Stimulated activated naive CD8-positive, alpha-beta T cell treated with anti-CD3 and anti-CD28 coated beads, Interleukin-15, amount 100 ng/mL, for 72 hours (primary cell): ENCODE measurements around the gene KLK12.
A peak's percentile ranks its signal among the peaks of the same experiment; 100 is the strongest.

Experiments used
- ATAC-seq: fragments of 150-1000 bp; cut with Tn5 transposase; 2 replicates; pipeline ENCODE4 v1.10.0; 2021; ENCODE audit warnings: mild to moderate bottlenecking, moderate library complexity
- DNase-seq, 2 donors: peaks; one replicate each; pipeline ENCODE4 v3.0.0; 2021 to 2022
- H3K27ac Mint-ChIP-seq, 2 donors: one replicate each; pipeline ENCODE4 v1.8.0; 2022; ENCODE audit warnings: mild to moderate bottlenecking in 2 of 2, mixed read lengths in 2 of 2, moderate library complexity in 2 of 2
- H3K27me3 Mint-ChIP-seq: one replicate; pipeline ENCODE4 v1.8.0; 2022; ENCODE audit warnings: mixed read lengths
- H3K4me1 Mint-ChIP-seq: one replicate; pipeline ENCODE4 v1.8.0; 2022; ENCODE audit warnings: mild to moderate bottlenecking, mixed read lengths
- H3K4me3 Mint-ChIP-seq, 2 donors: one replicate each; pipeline ENCODE4 v1.8.0; 2022; ENCODE audit warnings: mild to moderate bottlenecking in 2 of 2, mixed read lengths in 2 of 2, moderate library complexity in 1 of 2
- H3K9me3 Mint-ChIP-seq, 2 donors: one replicate each; pipeline ENCODE4 v1.8.0; 2022; ENCODE audit warnings: mixed read lengths in 2 of 2

KLK12 gene

DNA sequence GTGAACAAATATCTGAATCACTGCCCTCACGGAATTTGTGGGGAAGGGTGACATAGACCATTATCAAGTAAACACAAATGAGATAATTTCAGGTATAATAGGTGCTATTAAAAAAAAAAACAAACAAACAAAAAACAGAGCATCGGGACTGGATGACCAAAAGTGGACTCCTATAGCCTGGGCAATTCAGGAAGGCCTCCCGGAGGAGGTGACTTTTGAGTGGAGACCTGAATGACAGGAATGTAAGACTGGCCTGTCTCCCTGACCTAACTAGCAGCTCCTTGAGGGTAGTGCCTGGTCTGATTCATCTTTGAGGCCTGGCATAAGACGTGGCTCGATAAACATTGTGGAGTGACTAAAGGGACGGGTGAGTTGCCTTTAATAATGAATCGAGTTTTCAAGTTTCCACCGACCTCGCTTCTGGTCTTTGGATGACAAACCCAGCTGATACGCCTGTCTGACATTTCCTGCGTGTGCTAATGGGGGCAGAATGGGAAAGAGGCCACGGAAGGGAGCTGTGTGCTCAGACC lies 22.1 kb downstream of the KLK12 start:
- no peaks in the 10 kb centered on the region for H3K9me3 Mint-ChIP-seq
- peaks cover 11% of the 10 kb centered on the region for H3K4me1 Mint-ChIP-seq
- DNase-seq (no peak), ATAC-seq (no peak)
- peaks cover 74% of the 10 kb centered on the region for H3K27me3 Mint-ChIP-seq
- H3K27ac Mint-ChIP-seq: no peak overlapping the region
- no peak overlapping the region for H3K4me3 Mint-ChIP-seq

DNA sequence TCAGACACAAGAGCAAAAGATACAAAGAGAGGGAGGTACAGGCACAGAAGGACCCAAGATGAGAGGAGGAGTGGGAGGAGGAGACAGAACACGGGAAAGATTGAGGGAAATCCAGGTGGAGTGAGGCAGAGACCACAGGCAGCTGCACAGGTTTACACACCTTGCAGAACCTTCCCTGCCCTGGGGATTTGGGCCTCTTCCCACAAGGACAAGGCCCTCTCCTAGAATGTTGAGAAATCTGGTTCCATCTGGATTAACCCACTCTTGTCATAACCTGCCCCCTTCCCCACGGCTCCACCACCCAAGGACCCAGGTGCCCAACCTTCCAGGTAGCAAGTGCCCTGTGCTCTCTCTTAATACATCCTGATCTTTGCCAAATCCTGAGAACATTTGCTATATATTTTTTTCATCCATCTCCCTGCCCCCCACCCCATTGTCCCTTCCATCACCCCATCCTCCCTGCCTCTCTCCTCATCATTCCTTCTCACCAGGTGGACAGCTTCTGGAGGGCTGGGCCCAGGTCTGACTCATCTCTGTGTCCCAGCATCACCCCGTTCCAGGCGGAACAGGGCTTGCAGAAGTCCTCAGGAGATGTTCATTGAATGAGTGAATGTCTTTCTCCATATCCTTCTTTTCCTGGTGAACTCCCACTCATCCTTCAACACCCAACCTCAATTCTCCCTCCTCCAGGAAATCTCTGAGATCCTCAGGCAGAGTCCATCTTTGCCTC lies 24.6 kb downstream of the KLK12 start:
- peaks cover 57% of the 10 kb centered on the region for H3K27me3 Mint-ChIP-seq

DNA sequence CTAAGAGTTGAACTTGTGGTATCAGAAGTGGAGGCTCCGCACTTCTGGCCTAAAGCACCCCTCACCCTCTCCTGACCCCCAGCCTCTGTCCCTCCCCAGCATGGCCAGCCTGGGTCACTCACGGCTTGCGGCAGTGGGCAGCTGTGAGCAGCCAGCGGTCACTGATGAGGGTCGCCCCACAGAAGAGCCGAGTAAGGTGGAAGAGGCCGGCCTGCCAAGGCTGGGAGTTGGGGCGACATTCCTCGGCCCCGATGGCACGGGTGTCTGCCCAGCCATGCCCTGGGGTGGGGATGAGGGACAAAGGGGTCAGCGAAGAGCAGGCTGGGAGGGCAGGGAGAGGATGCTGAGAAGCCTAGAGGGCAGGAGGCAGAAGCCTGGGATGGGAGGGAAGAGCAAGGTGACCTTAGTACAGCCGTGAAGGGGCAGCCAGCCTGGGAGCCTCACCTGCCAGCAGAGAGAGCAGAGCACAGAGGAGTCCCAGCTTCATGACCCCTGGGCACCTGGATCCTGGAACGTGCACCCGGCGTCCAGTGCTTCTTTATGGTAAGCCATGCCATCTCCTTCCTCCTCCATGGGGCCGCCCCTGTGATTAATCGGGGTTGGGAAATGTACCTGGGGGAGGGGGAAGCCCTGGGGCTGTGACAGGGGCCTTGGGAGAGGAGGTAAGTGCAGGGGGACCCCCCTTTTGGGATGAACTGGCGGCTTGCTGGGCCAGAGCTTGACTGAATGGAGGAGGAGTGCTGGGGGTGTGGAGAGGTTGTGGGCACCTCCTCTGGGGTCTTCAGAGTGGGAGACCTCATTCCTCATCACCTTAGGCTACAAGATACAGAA lies 25.5 kb downstream of the KLK12 start:
- Mint-ChIP-seq H3K9me3 (no peaks in the 10 kb centered on the region), H3K4me3 (no peak overlapping the region), H3K4me1 (no peaks in the 10 kb centered on the region), H3K27me3 (peaks cover 55% of the 10 kb centered on the region), H3K27ac (no peak overlapping the region)
- no peak for ATAC-seq
- no peak for DNase-seq

More for the DNA sequence above, 24.6 kb downstream of the KLK12 start:
- no peaks in the 10 kb centered on the region for H3K4me1 Mint-ChIP-seq
- no peak overlapping the region for H3K4me3 Mint-ChIP-seq
- no peak overlapping the region for H3K27ac Mint-ChIP-seq
- ATAC-seq (no peak), DNase-seq (no peak)
- H3K9me3 Mint-ChIP-seq: no peaks in the 10 kb centered on the region

DNA sequence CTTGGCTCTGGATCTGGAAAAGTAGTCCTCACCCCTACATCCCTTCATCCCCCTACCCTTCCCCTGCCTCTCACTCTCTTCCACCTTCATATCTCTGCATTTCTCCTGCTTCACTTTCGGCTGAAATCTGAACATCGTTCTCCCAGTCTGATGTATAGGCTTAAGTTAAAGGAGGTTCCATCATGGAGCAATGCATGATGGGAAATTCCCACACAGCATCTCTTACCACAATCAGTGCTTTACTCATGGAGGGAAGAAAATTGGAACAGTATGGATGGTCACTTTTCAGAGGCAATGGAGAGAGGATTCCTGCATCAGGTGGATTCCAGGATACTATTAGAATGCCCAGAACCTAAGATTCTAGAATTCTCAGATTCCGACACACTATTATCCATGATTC lies 27.3 kb downstream of the KLK12 start:
- Mint-ChIP-seq H3K27ac (no peak overlapping the region), H3K4me3 (no peak overlapping the region), H3K27me3 (peaks cover 59% of the 10 kb centered on the region), H3K9me3 (no peaks in the 10 kb centered on the region), H3K4me1 (no peaks in the 10 kb centered on the region)
- no peak for DNase-seq
- ATAC-seq: no peak

DNA sequence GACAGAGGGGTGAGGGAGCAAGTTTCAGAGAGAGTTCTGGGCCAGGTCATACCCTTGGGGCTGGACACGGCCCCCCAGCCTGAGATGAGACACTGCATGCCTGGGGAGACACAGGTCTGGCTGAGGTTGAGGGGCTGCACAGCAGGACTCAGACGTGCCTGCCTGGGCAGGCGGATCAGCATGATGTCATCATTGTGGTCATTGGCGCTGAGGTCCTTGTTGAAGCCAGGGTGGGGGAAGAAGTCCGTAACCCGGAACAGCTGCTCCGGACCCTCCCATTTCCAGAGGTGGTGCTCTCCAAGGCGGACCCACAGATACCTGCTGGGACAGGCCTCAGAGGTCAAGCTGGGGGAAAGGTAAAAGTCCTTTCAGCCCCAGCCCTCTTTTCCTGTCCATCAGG lies 28.4 kb downstream of the KLK12 start:
- no peak for ATAC-seq
- Mint-ChIP-seq H3K9me3 (no peaks in the 10 kb centered on the region), H3K27me3 (peaks cover 70% of the 10 kb centered on the region), H3K4me1 (no peaks in the 10 kb centered on the region), H3K4me3 (no peak overlapping the region), H3K27ac (no peak overlapping the region)
- no peak for DNase-seq

DNA sequence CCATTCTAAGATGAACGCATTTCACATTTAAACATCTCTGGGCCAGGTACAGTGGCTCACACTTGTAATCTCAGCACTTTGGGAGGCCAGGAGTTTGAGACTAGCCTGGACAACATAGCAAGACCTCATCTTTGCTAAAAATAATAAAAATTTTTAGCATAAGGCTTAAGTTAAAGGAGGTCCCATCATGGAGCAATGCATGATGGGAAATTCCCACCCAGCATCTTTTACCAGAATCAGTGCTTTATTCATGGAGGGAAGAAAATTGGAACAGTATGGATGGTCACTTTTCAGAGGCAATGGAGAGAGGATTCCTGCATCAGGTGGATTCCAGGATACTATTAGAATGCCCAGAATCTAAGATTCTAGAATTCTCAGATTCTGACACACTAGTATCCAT lies 29.6 kb downstream of the KLK12 start:
- no peak overlapping the region for H3K27ac Mint-ChIP-seq
- H3K4me1 Mint-ChIP-seq: no peaks in the 10 kb centered on the region
- H3K4me3 Mint-ChIP-seq: no peak overlapping the region
- no peak for ATAC-seq
- DNase-seq: no peak
- H3K27me3 Mint-ChIP-seq: peaks cover 71% of the 10 kb centered on the region
- no peaks in the 10 kb centered on the region for H3K9me3 Mint-ChIP-seq

DNA sequence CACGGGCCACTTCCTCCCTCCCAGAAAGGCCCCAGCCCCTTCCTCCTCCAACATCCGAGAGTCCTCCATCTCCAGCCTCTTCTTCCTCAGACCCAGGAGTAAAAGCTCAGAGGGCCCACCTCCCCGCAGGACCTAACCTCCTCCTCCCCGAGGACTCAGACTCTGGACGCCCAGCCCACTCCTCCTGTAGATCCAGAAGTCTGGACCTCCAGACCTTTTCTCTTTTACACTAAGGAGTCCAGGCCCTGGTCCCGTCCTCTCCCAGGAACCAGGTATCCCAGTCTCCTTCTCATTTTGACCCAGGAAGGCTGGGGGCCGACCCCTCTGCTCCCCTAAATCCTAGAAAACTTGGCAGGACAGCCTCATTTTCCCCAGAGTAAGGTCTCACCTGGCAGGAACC lies 31.5 kb downstream of the KLK12 start:
- DNase-seq (no peak), ATAC-seq (no peak)
- Mint-ChIP-seq H3K27ac (no peak overlapping the region), H3K27me3 (peaks cover 70% of the 10 kb centered on the region), H3K4me3 (no peak overlapping the region), H3K9me3 (no peaks in the 10 kb centered on the region), H3K4me1 (no peaks in the 10 kb centered on the region)

DNA sequence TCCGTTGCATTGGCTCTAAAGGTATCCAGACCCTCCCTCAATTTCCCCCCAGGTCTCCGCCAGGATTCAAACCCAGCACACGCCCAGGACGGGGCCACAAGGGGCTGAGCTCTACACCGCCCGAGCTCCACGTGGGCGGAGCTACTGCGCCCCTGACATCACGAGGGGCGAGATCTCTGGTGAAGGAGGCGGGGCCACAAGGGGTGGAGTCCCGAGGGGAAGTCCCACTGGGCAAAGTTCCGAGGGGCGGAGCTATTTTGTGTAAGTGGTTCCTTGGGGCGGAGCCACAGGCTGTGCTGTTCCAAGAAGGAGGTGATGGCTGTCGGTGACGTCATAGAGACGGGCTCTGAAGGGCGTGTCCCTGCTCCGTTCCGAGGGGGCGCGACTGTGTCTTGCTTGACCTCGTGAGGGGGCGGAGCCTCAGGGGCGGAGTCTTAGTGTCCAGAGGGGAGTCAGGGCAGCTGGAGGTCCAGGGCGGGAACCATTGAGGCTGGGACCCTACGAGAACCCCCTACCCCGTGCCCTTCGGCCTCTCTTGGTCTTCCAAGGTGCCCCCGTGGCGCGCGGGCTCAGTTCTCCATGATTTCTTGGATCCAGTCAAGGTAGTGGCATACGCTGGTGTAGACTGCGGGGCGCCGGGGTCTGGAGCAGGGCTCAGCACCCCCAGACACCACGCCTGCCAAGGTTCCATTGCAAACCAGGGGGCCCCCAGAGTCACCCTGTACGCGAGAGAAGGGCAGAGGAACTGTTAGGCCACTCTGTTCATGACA lies 32.1 kb downstream of the KLK12 start:
- peaks cover 76% of the 10 kb centered on the region for H3K27me3 Mint-ChIP-seq
- ATAC-seq: peak; percentile 28
- peak in 1 of 2 donors; percentile 29 for DNase-seq
- no peaks in the 10 kb centered on the region for H3K9me3 Mint-ChIP-seq
- no peak overlapping the region for H3K4me3 Mint-ChIP-seq
- H3K27ac Mint-ChIP-seq: no peak overlapping the region
- H3K4me1 Mint-ChIP-seq: no peaks in the 10 kb centered on the region

DNA sequence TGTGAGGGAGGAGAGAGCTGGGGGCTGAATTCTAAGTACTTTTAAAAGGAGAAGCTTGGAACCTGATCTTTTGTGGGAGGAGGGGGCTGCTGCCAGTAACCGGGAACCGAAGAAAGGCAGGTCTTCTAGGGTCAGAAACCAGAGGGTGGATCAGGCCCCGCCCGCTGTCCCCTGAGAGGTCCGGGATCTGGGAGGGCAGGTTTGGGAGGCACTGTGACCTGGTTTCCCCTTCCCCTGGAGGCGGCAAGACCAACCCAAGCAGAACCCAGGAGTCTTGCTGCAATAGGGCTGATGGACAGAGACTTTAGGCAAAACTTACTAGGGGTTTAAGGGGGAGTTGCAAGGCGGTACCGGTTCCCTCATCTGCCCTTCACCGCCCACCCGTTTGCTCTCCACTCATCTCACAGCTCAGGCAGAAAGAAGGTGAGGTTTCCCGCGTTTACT lies 32.7 kb downstream of the KLK12 start:
- Mint-ChIP-seq H3K27me3 (peaks cover 76% of the 10 kb centered on the region), H3K27ac (no peak overlapping the region), H3K9me3 (no peaks in the 10 kb centered on the region), H3K4me1 (no peaks in the 10 kb centered on the region), H3K4me3 (no peak overlapping the region)
- DNase-seq (no peak), ATAC-seq (no peak)

DNA sequence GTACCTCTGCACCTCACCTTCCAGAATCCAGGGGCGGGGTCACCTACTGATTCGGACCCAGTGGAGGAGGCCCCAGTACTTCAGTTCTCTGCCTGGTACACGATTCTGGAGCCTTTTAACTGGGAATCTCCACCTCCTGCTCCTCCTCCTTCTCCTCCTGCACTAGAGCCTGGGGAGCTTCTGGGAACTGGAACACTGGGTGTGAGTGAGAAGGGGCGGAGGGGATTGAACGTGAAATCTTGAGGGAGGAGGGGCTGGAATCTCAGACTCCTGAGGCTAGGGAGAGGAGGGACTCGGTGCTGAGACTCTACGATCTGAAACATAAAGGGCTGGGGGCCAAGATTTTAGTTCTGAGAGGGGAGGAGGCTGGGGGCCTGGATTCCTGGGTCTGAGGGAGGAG lies 33.3 kb downstream of the KLK12 start, which contains the start of gene KLK8:
Gene KLK8, minus strand, starts transcription at position 90 of the 400 bp plus-strand sequence. CDS start 437 bp downstream, outside the sequence.
- Mint-ChIP-seq H3K27ac (no peak within 1 kb of the TSS), H3K4me1 (no peaks in the 10 kb centered on the region), H3K4me3 (no peak within 1 kb of the TSS), H3K27me3 (peaks cover 75% of the 10 kb centered on the region), H3K9me3 (no peaks in the 10 kb centered on the region)
- DNase-seq (no peak), ATAC-seq (no peak)

DNA sequence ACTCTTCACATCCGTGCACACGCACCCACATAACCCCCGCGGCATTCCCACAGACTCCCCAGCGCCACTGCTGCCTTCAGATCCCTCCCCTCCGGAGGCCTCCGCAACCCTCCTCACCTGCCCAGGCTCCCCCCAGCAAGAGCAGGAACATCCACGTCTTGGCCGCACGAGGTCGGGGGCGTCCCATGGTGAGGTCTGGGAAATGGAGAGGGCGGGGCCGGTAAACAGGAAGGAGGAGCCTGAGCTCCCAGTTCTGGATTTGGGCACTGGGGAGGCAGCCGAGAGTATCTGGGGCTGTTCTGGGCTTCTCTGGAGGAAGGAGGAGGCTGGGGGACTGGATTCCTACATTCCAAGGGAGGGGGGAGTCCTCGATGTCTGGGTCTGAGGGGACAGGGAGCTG lies 33.8 kb downstream of the KLK12 start:
- H3K27me3 Mint-ChIP-seq: peaks cover 70% of the 10 kb centered on the region
- no peaks in the 10 kb centered on the region for H3K9me3 Mint-ChIP-seq
- no peak for ATAC-seq
- H3K4me3 Mint-ChIP-seq: no peak overlapping the region
- H3K4me1 Mint-ChIP-seq: no peaks in the 10 kb centered on the region
- no peak for DNase-seq
- no peak overlapping the region for H3K27ac Mint-ChIP-seq

DNA sequence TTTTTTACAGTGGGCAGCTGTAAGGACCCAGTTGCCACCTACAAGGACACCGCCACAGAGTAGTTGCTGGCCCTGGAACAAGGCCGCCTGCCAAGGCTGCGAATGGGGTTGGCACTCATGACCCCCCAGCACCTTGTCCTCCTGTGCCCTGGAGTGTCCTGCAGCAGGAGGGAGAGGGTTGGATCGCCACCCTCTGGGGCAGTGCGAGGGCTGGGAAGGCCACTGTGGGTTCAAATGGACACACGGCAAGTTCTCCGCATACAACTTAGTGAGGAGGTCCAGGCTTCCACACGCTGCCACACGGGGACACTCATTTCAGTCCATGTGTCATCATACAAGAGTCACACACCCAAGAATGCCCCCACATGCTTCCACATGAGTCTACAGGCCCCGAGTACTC lies 34.4 kb downstream of the KLK12 start:
- no peaks in the 10 kb centered on the region for H3K4me1 Mint-ChIP-seq
- ATAC-seq (no peak), DNase-seq (no peak)
- no peaks in the 10 kb centered on the region for H3K9me3 Mint-ChIP-seq
- H3K27ac Mint-ChIP-seq: no peak overlapping the region
- no peak overlapping the region for H3K4me3 Mint-ChIP-seq
- peaks cover 68% of the 10 kb centered on the region for H3K27me3 Mint-ChIP-seq

DNA sequence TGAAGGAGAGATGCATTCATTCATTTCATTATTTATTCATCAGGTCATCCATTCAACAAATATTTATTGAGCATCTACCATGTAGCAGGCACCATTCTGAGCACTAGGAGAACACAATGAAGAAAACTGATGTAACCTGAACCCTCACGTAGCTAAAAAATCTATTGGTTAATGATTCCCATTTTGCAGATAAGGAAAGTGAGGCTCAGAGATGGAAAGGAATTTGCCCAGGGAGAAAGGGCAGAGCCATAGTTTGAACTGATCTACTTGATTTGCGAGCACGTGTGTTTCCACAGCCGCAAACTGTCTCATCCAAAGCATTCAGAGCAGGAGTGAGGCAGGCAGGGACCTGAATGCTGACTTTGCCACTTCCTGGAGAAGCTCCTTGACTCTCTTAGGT lies 36.1 kb downstream of the KLK12 start:
- H3K9me3 Mint-ChIP-seq: no peaks in the 10 kb centered on the region
- no peak overlapping the region for H3K27ac Mint-ChIP-seq
- DNase-seq: no peak
- H3K4me3 Mint-ChIP-seq: no peak overlapping the region
- no peaks in the 10 kb centered on the region for H3K4me1 Mint-ChIP-seq
- no peak for ATAC-seq
- peaks cover 56% of the 10 kb centered on the region for H3K27me3 Mint-ChIP-seq

DNA sequence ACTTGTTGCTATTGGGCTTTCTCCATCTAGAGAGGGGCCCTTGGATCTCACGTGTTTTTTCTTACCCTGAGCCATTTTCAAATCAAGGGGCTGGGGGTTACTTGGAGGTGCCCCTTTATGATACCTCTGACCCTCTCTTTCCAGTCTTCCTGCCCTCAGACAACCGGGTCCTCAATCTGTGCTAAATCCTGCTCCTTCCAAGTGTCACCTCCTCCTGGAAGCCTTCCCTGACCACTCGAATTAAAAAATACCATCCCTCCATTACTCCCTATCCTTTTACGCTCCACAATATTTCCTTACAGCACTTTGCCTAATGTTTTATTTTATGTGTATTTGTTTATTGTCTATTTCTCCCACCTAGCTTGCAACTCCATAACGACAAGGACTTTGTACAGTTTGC lies 36.7 kb downstream of the KLK12 start:
- Mint-ChIP-seq H3K27ac (no peak overlapping the region), H3K4me1 (no peaks in the 10 kb centered on the region), H3K27me3 (peaks cover 50% of the 10 kb centered on the region), H3K9me3 (no peaks in the 10 kb centered on the region), H3K4me3 (no peak overlapping the region)
- DNase-seq: no peak
- no peak for ATAC-seq

DNA sequence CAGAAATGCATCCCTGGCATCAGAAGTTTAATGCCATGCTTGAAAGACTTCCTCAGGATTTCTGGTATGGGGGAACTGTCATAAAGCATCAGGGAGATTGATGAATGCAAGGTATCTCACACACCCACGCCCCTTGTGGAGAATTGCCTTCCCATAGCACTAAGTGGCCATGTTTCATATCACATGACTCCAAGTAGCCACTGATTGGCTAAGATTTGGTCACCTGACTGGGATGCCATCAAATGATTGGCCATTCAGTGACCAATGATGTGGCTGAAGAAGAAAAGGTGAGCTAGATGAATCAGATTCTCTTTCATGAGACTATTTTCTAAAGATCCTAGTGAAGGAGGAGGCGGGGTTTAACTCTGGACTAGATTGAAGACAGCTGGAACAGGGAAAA lies 40.7 kb downstream of the KLK12 start:
- Mint-ChIP-seq H3K27ac (no peak overlapping the region), H3K27me3 (peaks cover 36% of the 10 kb centered on the region), H3K4me1 (no peaks in the 10 kb centered on the region), H3K4me3 (no peak overlapping the region), H3K9me3 (peaks cover 0 to 8% of the 10 kb centered on the region in 2 donors)
- DNase-seq (no peak), ATAC-seq (no peak)
